ENCODE results near the gene ADGRD1.
"Not testable (repeated sequence)": the region's sequence is repeated elsewhere in the genome, so short reads cannot be mapped to it uniquely, and the experiment has no call there.

DNA sequence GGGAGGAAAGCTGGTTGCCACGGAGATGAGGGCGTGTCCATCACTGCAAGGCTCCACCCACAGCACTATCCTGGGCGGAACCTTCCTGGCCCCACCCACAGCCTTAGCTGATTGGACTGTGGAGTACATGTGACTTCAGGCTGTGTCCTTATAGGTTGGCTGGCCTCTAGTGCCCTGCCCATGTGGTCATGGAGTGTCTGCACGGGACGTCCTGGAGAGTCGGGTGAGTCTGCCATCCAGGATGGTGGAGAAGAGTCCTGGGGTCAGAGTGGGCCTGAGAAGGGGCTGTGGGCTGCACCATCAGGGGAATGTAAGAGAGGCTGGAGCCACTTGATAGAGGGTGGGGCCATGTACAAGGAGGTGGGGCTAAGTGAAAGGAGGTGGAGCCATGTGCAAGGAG, 117.0 kb downstream of the ADGRD1 start:
- not testable (repeated sequence) for TF ChIP-seq ARNTL (CRISPR knock-in tag; IDR thresholded peaks at IDR 0.05; ENCODE audit: borderline replicate concordance, low read depth); ESRRG (CRISPR knock-in tag; IDR thresholded peaks at IDR 0.05); PPARA (CRISPR knock-in tag; IDR thresholded peaks at IDR 0.05; ENCODE audit: borderline replicate concordance); ZFP30 (CRISPR knock-in tag; IDR thresholded peaks at IDR 0.05)
- TF ChIP-seq, protein P1, sequence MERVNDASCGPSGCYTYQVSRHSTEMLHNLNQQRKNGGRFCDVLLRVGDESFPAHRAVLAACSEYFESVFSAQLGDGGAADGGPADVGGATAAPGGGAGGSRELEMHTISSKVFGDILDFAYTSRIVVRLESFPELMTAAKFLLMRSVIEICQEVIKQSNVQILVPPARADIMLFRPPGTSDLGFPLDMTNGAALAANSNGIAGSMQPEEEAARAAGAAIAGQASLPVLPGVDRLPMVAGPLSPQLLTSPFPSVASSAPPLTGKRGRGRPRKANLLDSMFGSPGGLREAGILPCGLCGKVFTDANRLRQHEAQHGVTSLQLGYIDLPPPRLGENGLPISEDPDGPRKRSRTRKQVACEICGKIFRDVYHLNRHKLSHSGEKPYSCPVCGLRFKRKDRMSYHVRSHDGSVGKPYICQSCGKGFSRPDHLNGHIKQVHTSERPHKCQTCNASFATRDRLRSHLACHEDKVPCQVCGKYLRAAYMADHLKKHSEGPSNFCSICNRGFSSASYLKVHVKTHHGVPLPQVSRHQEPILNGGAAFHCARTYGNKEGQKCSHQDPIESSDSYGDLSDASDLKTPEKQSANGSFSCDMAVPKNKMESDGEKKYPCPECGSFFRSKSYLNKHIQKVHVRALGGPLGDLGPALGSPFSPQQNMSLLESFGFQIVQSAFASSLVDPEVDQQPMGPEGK (CRISPR knock-in tag; IDR thresholded peaks at IDR 0.05; ENCODE audit: borderline replicate concordance) = not testable (repeated sequence)
